Fibroblast of villous mesenchyme (primary cell): ENCODE measurements around the gene KIF21B. TPM values are rescaled to one million over a fixed set of nuclear protein-coding genes. Genes with fewer than 3 reads are reported as not detected.

Experiments
- DNase-seq: peaks from one replicate; pipeline ENCODE4 v3.0.0-alpha.2; 2010; ENCODE audit warnings: low read depth
- H3K4me3 ChIP-seq: 2 replicates; pipeline ENCODE4 v1.5.1; 2011; ENCODE audit warnings: low read depth, mild to moderate bottlenecking, low read length
- CTCF ChIP-seq: IDR thresholded peaks from 2 replicates; pipeline ENCODE4 v1.5.1; 2012; ENCODE audit warnings: low read depth, mild to moderate bottlenecking, low read length; ENCODE audit not compliant: insufficient read depth
- total RNA-seq: library from RNA; depleted of rRNA; stranded (reverse); fragments of >200 nt; gene quantifications from 2 replicates; pipeline ENCODE4 v1.2.3, GENCODE V29; 2012

KIF21B gene
- total RNA-seq, 1 donor = under 0.01 TPM

DNA sequence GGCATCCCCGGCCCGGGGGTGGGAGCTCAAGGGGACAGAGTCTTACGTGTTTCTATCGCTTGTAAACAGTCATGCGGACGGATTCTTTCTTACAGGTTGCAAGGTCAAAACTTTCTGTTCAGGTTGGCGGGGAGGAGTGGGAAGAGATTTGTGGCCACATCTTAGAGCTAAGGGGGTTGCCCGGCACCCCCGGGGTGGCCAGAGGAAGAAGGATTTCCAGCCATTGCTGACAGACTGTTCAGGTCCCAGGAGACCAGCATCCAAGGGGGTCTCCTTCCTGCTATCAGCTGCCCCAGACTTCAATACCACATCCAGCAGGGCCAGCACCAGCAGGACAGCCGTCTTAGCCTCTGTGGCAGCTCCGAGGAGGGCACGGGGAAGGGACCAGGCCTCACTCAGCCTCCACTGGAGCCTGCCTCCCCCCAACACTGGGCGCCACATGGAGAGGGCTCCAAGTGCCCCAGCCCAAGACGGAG is 52.0 kb downstream of the KIF21B start:
- DNase-seq = no peak
- TF ChIP-seq CTCF = no peak

GRCh38 chr1:200970771-200971427 is 52.6 kb downstream of the KIF21B start:
- H3K4me3 ChIP-seq = no peak overlapping the region
- no peak for DNase-seq
- TF ChIP-seq CTCF = no peak

More for the DNA sequence above, 52.0 kb downstream of the KIF21B start:
- no peak overlapping the region for H3K4me3 ChIP-seq

DNA sequence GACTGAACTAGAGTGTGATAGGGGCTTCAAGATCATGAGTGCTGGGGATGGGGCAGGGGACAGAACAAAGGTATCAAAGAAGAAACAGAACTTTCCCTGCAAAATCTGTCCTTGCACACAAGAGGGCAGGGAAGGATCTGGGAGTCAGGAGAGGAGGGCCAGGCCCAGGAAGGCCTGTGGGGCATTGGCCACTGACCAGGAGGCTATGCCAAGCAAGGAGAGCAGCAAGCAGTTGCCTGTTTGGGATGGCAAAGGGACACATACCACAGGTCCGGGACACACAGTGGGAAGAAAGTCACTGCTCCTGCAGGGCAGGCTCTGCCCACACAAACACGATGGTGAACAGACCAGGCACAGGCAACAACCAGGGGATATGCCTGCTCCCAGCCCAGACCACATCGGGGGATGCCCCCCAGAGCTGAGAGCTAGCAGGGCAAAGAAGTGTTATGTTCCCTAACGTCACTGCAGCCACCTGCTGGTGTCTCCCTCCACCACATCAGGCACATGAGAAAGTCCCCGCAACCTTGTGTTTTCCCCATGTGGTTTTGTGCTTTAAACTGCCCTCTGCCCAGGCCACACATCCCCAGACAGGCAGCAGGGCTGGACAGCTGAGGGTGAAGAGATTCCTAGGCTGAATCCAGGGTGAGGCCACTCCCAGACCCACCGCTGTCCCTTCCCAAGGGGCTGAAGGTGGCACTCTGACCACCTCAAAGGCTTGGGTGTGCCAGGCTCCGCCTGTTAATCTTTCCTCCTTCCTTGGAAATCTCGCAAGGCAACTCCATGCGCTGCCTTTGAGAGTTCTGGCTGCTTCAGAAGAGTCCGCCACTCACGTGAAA is 53.6 kb downstream of the KIF21B start:
- TF ChIP-seq CTCF = no peak
- H3K4me3 ChIP-seq = no peak overlapping the region
- no peak for DNase-seq

- DNase-seq = no peak
- no peak for TF ChIP-seq CTCF
- H3K4me3 ChIP-seq = no peak overlapping the region
These were observed 54.8 kb downstream of the KIF21B start for GRCh38 chr1:200968469-200969410.

GRCh38 chr1:200967693-200968468 is 55.6 kb downstream of the KIF21B start:
- no peak overlapping the region for H3K4me3 ChIP-seq
- no peak for DNase-seq
- TF ChIP-seq CTCF = no peak

- no peak for TF ChIP-seq CTCF
- no peak overlapping the region for H3K4me3 ChIP-seq
- DNase-seq = no peak
These were observed 56.6 kb downstream of the KIF21B start for GRCh38 chr1:200966934-200967333.
